HG02798 (cell line): ENCODE data around the gene MAPK8.

Source experiments
- ATAC-seq: cut with Tn5 transposase; IDR thresholded peaks from one replicate; pipeline ENCODE4 v1.9.1; 2021; ENCODE audit warnings: mild to moderate bottlenecking; ENCODE audit not compliant: unreplicated experiment, poor library complexity

MAPK8 gene

DNA sequence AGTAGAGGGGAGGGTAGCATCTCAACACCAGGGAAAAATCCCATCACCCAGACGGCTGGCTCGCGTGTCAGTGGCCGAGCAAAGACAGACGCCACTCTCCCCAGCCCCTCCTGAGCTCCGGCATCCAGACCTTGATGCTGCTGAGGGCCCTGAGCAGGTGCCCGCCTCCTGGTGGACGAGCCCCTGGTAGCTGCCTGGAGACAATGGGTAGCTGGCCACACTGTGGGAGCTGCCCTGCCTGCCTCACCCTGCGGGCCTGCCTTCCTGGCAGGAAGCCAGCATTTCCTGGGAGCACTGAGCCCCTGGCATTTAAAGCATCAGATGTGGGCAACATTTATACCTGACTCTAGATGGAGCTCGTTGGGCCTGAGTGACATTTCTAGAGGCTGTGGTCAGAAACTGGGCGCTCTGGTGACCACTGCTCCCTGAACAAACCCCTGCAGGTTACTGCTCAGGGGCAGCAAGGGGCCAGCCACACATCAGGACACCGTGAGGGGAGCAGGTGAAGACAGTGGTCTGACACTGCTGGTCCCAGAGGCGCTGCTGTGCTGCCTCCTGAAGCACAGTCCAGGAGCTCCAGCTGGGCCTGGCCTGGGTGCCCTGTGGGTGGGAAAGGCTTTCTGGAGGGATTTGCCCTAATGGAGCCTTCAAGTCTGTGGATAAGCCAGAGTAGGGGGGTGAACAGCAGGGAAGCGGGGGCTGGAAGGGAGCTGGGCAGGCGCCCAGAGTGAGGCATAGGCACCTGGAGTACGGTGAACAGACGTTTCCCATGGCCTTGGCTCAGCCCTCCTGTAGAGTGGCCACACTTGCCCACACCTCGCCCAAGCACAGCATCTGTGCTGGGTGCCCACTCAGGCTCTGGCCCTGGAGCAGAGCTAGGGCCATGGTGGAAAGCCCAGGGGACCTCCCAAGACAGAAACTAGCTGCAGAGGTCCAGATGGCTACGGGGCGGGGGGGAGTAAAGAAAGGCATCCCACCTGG, 138.7 kb downstream of the MAPK8 start:
- no peak for ATAC-seq

DNA sequence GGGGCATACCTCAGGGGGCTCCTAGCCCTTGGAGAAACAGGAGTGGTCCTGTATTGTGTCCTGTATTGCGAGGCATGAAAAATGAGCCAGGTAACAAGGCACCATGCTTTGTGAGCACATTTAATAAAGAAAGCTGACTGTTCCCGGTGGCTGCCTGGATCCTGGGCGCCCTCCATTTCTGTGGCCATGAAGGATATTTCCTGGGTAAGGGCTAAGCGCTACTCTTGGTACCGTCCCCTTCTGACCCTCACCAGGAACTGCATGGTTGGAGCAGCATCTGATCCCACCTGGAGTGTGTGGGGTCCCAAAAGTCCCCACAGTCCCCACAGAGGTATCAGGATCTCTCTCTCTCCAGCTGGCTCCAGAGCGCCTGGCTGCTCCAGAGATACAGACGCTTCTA, 139.5 kb downstream of the MAPK8 start:
- ATAC-seq = no peak

DNA sequence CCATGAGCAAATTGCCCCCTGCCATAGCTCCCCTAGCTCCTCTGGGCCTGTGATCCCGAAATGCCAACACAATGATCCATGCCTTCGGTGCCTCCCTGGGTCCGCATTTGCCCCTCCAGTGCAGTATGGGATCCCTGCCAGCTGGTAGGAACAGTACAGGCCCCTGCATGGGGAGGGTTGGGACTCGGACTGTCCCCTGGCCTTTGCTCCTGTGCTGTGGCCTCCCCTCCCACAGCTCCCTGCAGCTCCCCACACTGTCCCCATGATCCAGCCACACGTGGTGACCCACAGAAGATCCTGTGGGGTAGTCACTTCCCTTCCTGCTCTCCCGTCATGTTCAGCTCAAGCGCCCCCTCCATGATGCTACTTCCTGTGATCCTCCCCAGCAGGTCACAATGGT, 140.3 kb downstream of the MAPK8 start:
- ATAC-seq = no peak

DNA sequence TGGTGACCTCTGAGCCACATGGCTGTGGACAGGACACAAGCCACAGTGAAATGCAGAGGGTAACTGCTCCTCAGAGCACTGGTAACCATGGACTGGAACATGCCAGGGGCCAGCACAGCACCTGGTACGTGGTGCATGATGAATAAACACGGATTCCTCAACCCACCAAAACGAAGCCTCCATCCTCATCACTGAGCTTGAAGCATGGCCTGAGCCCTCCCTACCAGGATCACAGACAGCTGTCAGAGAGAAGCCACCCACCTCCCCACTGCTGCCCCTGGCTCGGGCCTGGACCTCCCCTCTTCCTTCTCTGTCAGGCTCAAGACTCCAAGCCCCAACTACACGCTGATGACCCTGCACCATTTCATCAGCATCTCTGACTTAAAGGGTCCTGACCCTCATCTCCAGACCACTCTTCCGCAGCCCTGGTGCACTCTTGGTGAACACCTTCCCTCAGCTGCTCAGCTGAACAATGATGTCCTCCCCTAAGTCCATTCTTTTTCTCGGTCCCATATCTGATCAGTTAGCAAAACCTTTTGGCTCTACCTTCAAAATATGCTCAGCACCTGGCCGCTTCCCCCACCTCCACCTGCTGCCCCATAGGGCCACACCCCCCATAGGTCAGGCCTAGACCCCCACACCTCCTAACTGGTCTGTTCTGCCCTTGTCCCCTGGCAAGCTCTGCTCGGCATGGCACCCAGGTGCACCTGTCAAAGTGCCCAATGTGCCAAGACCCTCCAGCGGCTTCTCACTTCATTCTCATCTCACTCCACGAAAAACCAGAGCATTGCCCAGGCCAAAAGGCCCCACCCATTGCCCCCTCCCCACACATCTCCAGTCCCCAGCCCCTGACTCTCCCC, 141.1 kb downstream of the MAPK8 start:
- no peak for ATAC-seq

DNA sequence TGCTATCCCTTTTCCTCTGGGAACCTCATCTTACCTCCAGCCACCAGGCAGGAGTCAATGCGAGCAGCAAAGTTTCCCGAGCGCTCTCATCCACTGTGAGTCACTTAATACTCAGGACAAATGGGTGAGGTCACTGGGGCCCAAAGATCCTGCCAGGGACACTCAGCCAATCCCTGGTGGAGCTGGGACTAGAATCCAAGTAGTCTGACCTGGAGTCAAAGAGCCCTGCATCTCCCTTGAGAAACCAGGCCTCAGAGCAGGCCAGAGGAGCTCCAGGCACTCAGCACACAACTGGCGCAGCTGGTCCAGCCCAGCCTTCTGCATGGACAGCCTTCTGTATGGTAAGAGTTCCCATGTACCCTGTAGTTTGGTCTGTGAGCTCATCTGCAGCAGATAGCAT, 142.3 kb downstream of the MAPK8 start:
- ATAC-seq = no peak

DNA sequence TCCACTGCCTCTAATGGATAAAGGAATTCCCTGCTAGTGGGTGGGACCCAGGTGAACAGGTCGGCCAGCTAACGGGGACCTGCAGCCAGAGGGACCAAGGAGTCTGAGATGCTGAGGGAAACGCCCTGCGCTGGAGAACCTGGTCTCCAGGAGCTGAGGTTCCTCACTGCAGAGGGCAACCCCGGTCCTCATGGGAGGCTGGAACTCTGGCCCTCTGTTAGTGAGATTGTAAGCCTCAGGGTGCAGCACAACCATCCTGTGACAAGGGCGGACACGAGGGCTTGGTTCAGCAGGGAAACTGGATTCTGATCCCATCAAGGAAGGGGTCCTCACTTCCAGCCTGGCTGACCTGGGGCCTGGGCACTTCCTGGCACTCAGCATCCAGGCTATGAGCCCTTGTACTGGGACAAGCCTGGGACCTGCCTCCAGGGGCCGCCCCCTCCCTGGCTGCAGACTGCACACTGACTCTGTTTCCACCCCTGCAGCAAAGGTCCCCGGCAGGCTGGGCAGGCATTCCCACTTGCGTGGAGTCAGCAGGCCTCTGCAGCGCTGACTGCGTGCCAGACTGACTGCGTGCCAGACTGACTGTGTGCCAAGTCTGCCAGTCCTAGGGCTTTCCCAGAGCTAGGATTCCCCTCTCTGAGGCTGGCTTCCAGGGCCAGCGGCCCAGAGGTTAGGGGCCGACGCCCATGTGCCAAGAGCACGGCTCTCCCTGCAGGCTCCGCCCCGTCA, 143.2 kb downstream of the MAPK8 start:
- ATAC-seq = no peak

DNA sequence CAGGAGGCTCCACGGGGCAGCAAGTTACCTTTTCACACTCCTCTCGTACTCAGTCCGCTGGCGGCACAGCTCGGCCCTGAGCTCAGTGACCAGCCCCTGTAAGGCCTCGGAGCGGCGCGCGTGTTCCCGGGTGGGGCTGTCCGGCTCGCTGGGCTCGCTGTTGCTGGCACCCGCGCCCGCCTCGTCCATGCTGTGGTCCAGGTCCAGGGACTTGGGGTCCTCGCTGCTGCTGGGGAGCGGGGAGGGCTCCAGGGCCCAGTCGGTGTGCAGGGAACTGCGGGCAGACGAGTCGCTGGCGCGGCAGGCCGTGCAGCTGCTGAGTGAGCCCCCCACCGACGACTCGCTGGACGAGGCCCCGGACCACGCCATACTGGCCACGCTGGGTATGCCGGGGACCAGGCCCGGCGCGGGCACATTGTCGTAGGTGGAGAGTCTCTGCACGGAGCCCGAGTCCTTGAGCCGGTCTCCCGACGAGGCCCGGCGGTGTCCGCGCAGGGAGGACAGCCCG, 143.8 kb downstream of the MAPK8 start:
- ATAC-seq = no peak

DNA sequence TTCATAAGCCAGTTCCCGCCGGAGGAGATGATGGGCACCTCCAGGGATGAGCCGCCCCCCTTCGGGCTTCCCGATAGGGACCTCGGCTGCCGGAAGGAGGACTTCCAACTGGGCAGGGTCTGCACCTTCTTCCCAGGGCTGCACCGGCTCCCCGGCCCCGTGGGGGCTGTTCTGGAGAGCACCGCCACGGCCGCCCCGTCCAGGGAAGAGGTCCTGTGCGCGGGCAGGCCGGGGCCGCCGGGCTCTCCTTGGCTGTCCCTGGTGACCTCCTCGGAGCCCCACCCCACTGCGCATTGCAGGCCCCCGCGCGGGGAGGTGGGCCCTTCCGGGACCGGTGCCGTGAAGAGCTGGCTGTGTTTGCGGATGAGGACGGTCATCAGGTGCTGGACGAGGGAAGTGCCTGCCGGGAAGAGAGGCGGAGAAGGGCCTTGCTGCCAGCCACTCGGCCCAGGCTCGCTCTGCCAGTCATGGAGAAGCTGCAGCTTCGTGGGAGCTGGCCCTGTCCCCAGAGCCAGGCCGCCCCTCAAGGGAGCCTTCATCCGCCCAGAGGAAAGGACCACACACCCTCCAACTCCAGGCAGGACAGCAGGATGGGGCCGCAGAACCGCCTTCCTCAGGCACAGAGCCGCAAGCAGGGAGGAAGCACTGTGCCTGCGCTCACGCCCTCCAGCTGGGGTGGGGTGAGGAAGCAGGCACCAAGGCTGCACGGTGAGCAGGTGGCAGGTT, 144.4 kb downstream of the MAPK8 start:
- ATAC-seq = no peak

DNA sequence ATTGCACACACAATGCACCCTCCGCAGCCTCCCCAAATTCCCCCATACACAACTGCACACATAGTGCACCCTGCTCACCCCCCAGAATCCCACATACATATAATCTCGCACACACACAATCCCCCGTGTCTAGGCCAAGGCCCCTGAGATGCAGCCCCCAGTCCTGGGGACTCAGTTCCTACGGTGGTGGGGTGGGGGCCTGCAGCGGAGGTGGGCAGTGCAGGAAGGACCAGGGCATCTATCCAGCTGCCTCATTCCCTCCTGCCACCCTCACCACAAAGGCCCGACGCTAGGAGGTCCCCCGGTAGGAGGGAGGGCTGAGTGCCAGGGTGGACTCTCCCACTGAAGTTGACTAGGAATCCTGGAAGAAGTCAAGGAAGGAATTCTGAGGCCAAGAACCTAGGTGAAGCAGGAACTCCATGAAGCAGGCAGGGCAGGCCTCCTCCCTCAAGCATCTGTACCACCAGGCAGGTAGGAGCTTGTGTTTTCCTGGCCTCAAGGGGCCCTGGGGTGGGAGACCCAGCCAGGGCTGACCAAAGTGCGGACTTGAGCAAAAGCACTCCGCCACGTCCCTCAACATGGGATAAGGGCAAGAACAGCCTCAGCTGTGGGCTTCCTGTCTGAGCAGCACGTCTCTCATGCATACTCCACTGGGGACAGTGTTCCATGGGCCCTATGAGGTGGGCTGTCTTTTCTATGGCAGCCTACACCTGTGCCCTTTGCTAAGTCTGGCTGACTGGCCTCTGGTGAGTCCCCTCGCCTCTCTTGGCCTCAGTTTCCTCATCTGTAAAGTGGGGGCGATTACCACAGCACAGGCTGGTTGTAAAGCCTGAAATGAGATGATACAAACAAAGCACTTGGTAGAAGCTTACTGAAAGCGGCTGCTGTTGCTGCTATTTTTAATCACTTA, 145.7 kb downstream of the MAPK8 start:
- no peak for ATAC-seq

DNA sequence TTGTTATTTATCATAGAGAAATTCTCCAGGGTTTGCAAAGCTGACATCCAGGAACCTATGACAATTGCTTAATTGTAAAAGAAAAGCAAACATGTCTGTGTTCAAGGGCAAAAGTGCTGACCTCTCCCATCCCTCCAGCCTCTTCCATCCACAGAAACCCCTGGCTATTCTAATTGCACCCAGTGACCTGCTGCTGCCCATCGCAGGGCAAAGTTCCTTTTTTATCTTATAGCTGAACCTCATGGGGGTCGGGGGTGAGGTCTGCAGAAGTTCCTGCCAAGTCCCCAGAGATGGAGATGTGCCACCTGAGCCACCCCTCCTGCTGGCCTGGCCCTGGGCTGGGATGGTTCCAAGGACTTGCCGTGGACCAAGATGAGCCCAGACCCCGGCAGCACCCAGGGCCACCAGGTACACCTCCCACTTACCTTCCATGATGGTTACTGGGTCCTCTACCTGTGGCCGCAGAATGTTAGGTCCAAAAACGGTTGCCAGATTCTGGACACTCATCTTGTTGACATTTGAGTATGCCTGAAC, 146.5 kb downstream of the MAPK8 start:
- no peak for ATAC-seq

DNA sequence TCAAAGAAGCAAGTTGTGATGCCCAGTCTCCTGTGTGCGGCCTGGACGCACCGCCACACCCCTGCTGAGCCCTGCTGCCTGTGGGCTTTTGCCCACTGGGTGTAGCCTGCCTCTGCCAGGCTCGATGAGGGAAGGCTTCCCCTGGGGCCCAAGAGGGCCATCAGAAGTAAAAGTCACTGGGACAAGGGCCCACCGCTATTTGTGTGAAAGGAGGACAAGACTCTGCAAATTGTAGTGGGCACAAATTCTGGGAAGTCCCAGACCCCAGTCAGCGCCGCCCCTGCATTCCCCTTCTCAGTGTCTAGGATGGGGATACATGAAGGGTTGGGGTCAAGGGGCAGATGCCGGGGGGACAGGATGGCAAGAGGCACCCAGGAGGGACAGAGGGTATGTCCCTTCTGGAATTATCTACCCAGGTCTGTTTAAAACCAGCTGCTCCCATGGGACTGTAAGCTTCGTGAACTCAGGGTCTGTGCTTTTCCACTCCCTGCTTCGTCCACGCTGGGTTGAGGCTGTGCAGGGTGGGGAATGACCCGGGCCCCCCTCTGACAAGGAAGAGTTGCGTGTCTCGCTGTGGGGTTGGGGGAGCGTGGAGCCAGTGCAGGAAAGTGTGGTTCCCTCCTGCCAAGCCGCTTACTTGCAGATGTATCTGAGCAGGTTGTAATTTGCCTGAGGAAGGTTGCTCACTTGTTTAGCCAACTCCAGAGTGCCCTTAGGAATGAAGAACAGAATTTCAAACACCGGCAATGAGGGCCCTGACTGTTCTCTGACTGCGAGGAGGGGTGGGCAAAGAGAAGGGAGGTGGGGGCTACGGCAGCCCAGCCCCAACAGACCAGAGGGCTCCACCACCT, 147.2 kb downstream of the MAPK8 start:
- ATAC-seq = no peak

DNA sequence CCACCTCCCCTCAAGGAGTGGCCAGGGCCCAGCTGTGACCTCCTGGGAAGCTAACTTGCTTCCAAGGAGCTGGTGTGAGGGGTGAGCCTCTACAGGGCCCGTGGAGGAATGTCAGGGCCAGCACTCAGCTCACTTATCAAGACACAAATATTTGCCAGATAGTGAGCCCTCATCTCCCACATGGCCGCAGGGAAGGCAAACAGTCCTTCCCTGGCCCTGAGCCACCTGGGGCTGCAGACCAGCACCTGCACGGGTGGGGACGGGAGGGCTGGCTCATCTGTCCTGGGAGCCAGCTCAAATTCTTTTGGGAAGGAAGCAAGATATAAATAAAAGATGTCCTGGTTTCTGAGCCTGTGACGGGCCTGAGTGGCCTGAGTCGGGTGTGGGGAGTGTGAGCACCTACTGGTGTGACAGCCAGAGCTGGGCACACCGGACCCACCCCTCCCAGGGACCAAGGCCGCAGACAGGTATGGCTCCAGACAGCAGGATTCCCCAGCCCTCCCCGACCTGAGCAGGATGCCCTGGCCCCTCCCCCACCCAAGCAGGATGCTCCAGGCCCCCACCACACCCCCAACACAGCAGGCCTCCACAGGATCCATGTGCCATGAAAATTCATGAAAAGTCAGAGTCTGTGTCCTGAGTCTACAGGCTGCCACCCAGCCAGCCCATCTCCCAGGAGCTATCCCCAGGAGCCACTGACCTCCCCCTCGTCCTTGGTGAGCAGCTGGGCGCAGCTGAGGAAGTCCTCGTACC, 148.0 kb downstream of the MAPK8 start:
- no peak for ATAC-seq

DNA sequence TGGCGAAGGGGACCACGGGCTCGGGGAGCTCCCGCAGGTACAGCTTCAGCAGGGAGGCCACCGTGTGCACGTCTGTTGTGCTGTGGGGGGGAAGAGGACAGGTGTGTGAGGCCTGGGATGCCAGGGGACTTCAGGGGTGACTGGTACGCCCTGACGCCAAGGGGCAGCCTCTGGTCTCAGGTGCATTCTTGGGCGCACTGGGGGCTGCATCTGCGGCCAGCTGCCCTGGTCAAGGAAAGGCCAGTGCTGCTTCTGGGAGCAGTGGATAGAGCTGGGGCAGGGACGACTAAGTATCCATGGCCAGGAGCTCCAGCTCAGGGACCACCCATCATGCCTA, 148.5 kb downstream of the MAPK8 start:
- ATAC-seq = no peak

DNA sequence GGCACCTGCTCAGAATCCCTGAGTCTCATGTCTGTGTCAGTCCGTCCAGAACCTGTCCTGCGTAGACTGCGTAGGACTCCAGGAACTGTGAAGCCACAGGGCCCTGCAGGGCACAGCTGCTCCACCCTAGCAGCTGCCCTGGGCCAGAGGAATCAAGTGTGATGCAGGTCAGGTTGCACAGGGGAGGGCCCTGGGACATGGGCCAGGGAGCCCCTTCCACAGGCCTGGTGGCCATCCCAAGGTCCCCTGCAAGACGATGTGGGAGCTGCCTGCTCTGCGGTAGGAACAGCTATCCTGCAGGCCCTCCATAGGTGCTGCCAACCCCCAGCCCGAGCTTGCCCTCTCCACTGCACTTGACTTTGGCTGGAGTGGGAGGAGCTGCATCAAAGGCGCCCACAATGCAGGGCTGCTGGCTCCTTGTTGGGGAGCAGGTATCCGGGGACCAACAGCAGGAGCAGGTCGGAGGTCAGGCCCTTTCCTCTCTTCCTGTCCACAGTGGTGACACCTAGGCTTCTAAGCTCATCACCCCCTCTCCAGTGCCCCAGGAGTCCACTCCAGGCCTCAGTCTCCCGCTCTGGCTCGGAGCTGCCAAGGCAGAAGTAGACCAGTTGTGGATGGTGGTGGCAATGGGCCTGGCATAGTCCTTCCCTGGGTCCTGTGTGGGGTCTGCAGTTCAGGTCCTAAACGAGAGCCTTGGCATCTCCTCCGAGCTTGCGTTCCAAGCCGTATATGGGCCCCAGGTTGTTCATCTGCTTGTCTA, 149.1 kb downstream of the MAPK8 start:
- ATAC-seq = no peak

DNA sequence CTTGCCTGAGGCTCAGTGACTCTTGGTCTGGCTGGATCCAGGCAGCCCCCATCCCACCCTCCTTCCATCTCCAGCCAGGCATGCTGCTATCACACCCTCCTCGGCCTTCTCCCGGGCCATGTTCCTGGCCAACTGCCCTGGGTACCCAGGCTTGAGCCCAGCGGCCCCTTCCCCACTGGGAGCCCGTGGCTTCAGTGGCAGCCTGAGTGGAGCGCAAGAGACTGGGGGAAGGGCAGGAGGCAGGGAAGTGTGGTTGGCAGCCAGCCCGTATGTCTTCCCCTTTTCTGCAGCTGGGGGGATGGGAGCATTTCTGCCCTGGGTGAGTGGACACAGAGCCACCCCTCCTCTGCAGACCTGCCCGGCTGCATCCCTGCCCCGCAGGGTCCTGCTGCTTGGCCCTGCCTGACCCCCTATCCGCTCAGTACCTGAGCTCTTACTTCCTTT, 149.9 kb downstream of the MAPK8 start:
- no peak for ATAC-seq
